ENCODE measurements around the gene TOX4.

DNA sequence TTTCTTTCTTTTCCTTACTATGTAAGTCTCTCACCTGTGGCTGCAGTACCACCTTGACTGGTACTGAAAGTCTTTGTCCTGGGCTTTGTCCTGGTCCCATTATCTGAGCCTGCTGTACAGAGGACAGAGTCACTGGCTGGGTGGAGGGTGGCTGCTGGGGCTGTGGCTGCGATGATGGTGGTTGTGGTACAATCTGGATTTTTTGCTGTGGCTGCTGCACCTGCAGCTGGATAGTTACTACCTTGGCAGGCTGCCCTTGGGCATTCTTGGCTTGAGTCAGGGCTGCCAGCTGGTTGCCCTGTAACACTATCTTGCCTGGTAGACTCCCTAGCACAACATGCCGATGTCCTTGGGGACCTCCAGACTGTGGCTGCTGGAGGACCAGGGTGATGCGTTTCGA lies 48.1 kb upstream of the TOX4 start:
- TF ChIP-seq POLR2A (IDR thresholded peaks at IDR 0.05) = no peak
- TF ChIP-seq, protein P1, sequence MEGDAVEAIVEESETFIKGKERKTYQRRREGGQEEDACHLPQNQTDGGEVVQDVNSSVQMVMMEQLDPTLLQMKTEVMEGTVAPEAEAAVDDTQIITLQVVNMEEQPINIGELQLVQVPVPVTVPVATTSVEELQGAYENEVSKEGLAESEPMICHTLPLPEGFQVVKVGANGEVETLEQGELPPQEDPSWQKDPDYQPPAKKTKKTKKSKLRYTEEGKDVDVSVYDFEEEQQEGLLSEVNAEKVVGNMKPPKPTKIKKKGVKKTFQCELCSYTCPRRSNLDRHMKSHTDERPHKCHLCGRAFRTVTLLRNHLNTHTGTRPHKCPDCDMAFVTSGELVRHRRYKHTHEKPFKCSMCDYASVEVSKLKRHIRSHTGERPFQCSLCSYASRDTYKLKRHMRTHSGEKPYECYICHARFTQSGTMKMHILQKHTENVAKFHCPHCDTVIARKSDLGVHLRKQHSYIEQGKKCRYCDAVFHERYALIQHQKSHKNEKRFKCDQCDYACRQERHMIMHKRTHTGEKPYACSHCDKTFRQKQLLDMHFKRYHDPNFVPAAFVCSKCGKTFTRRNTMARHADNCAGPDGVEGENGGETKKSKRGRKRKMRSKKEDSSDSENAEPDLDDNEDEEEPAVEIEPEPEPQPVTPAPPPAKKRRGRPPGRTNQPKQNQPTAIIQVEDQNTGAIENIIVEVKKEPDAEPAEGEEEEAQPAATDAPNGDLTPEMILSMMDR (IDR thresholded peaks at IDR 0.05) = no peak
